Caki2 (cell line): ENCODE measurements around the gene ATAT1. TPM values are rescaled to one million over a fixed set of nuclear protein-coding genes. Genes with fewer than 3 reads are reported as not detected.

Experiments used
- DNase-seq: peaks from one replicate; pipeline ENCODE4 v3.0.0-alpha.2; 2015; ENCODE audit warnings: low read depth
- in situ Hi-C: cut with HindIII; loops from 2 replicates; pipeline ENCODE4 v1.10.0; 2016; ENCODE audit warnings: low sequenced_read_pairs, low pct_unique_long_range_greater_than_20kb, mixed read lengths
- total RNA-seq: library from RNA; depleted of rRNA; stranded (reverse); fragments of >200 nt; shearing (Covaris generic); gene quantifications from 2 replicates; pipeline ENCODE4 v1.2.3, GENCODE V29; 2014; ENCODE audit warnings: low replicate concordance; rRNA removed

The ATAT1 gene
- total RNA-seq, 1 experiment from 2014 or later, result 4.6 TPM

GRCh38 chr6:30689985-30690384 lies 63.3 kb downstream of the ATAT1 start:
- no peak for DNase-seq
- in situ Hi-C loops, result no loop called here

DNA sequence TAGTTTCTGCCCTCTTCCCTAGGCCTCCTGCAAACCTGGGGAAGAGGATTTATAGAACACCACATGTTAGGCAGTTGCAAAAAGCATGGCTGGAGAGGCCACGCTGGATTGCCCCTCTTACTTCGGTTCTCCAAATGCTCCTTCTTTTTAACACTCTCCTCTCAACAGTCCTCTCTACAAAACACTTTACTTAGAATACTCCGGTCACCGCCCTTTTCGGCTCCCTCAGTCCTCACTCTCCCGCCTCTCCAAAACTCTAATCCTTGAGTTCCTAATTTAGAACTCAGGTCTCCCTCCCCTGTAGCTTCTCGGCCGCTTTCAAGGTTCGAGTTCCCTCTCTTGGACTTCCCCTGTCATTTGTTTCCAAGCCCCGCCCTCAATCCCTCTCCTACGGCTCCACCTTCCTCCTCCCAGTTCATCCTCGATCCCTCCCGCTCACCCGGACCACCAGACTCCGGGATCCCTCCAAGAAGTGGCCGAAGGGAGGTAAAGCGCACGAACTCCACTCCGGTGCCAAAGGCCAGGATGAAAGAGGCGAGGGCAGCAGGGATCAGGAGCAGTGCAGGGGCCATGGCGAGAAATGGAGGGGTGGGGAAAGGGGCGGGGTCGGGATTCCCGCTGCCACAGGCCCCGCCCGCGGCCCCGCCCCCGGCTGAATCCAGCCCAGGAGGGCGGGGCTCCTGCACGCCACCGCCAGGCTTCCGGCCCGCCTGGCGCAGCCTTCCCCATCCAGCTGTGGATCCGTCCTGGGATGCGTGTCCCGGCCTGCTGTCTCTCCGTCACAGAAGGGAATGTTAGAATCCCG lies 63.9 kb downstream of the ATAT1 start, which contains the start of gene NRM:
TSS of gene NRM (minus strand) at position 582 of the 805 bp plus-strand sequence. CDS start at position 572, 10 bp downstream.
- peak; percentile 89 for DNase-seq
- in situ Hi-C loops, result no loop called here

DNA sequence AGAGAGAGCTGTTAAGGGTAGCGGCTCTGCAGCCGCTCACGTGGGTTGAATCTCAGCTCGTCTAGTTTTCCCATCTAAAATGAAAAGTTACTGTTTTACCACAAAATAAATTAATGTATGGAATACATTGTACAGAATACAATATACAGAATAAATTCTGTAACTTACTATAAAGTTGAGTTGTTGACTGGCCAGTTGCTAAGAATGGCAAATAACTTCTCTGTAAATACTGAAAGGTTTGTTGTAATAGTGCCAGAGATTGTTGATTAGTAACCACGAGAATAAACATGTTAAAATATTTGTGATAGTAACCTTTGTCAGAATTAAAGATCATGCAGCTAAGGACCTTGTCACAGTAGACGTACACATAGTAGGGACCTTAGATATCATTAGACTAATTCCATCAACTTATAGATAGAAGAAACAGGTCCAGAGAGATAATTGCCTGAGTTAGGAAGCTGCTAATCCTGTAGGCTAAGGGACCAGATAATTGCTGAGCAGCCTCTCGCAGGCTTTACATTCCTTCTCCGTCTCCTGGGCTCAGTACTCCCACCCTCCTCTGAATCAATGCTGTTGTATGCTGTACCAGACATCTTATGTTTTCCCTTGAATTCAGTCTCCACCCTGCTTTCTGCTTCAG lies 64.7 kb downstream of the ATAT1 start:
- peak; percentile 61 for DNase-seq
- in situ Hi-C loops, result no loop called here

Other genes with a start within 250 kb of the ATAT1 start
- gene HLA-E, start 137.4 kb upstream of the ATAT1 start, total RNA-seq, result 210 and 213 TPM in 2 replicates
- gene GNL1, start 70.4 kb upstream of the ATAT1 start, total RNA-seq, result 23.5 and 36.9 TPM in 2 replicates
- 12.7 TPM in 1 of 2 replicates, not detected in the other for gene PRR3, start 69.6 kb upstream of the ATAT1 start, total RNA-seq
- 29.5 and 30.5 TPM in 2 replicates for gene ABCF1, start 55.4 kb upstream of the ATAT1 start, total RNA-seq
- gene PPP1R10, start 9.6 kb upstream of the ATAT1 start, total RNA-seq, result 6.9 and 10.8 TPM in 2 replicates
- gene MRPS18B, start 9.0 kb upstream of the ATAT1 start, total RNA-seq, result 47.9 and 61.1 TPM in 2 replicates
- 2.6 TPM in 1 of 2 replicates, not detected in the other for gene C6orf136, start 20.3 kb downstream of the ATAT1 start, total RNA-seq
- gene DHX16, start 46.1 kb downstream of the ATAT1 start, total RNA-seq, result 31.4 and 37.5 TPM in 2 replicates
- gene PPP1R18, start 59.8 kb downstream of the ATAT1 start, total RNA-seq, result 29.9 and 37.7 TPM in 2 replicates
- 2.3 and 16.7 TPM in 2 replicates for gene NRM, start 64.1 kb downstream of the ATAT1 start, total RNA-seq
- gene MDC1, start 90.4 kb downstream of the ATAT1 start, total RNA-seq, result 3.3 and 6.7 TPM in 2 replicates
- gene TUBB, start 93.5 kb downstream of the ATAT1 start, total RNA-seq, result 538 and 624 TPM in 2 replicates
- 352 and 441 TPM in 2 replicates for gene FLOT1, start 115.8 kb downstream of the ATAT1 start, total RNA-seq
- gene IER3, start 117.7 kb downstream of the ATAT1 start, total RNA-seq, result 124 and 148 TPM in 2 replicates